ENCODE data around the gene YIPF6. TPM values are rescaled to one million over a fixed set of nuclear protein-coding genes. Genes with fewer than 3 reads are reported as not detected.
"Not testable (repeated sequence)": the region's sequence is repeated elsewhere in the genome, so short reads cannot be mapped to it uniquely, and the experiment has no call there.

YIPF6 gene
- total RNA-seq, 1 experiment from 2014 or later: 27.7 TPM

GRCh38 chrX:68503836-68504636 lies 5.2 kb downstream of the YIPF6 start:
- DNase-seq (ENCODE audit: low spot score): no peak

GRCh38 chrX:68506649-68507048 lies 7.8 kb downstream of the YIPF6 start:
- DNase-seq (ENCODE audit: low spot score): no peak

- peak; percentile 25 for DNase-seq (ENCODE audit: low spot score)
Observed at GRCh38 chrX:68508799-68509198, 9.9 kb downstream of the YIPF6 start.

GRCh38 chrX:68511255-68511654 lies 12.4 kb downstream of the YIPF6 start:
- peak; percentile 78 for DNase-seq (ENCODE audit: low spot score)

GRCh38 chrX:68524680-68525079 lies 25.8 kb downstream of the YIPF6 start:
- DNase-seq (ENCODE audit: low spot score): not testable (repeated sequence)

GRCh38 chrX:68532831-68533533 lies 34.1 kb downstream of the YIPF6 start:
- no peak for DNase-seq (ENCODE audit: low spot score)

- no peak for DNase-seq (ENCODE audit: low spot score)
Observed at GRCh38 chrX:68533656-68534055, 34.8 kb downstream of the YIPF6 start.

- DNase-seq (ENCODE audit: low spot score): no peak
Observed at GRCh38 chrX:68534691-68535090, 35.8 kb downstream of the YIPF6 start.

- no peak for DNase-seq (ENCODE audit: low spot score)
Observed at GRCh38 chrX:68536429-68536828, 37.6 kb downstream of the YIPF6 start.

- no peak for DNase-seq (ENCODE audit: low spot score)
Observed at GRCh38 chrX:68536884-68537283, 38.0 kb downstream of the YIPF6 start.

GRCh38 chrX:68550193-68550592 lies 51.3 kb downstream of the YIPF6 start:
- DNase-seq (ENCODE audit: low spot score): no peak

GRCh38 chrX:68556036-68556435 lies 57.2 kb downstream of the YIPF6 start:
- DNase-seq (ENCODE audit: low spot score): peak; percentile 36

- not testable (repeated sequence) for DNase-seq (ENCODE audit: low spot score)
Observed at GRCh38 chrX:68557126-68557525, 58.3 kb downstream of the YIPF6 start.

GRCh38 chrX:68559905-68560304 lies 61.1 kb downstream of the YIPF6 start:
- not testable (repeated sequence) for DNase-seq (ENCODE audit: low spot score)

GRCh38 chrX:68568136-68568535 lies 69.3 kb downstream of the YIPF6 start:
- DNase-seq (ENCODE audit: low spot score): no peak

- DNase-seq (ENCODE audit: low spot score): no peak
Observed at GRCh38 chrX:68570598-68570997, 71.7 kb downstream of the YIPF6 start.

- DNase-seq (ENCODE audit: low spot score): no peak
Observed at GRCh38 chrX:68571292-68571609, 72.4 kb downstream of the YIPF6 start.

GRCh38 chrX:68571610-68572311 lies 72.9 kb downstream of the YIPF6 start:
- DNase-seq (ENCODE audit: low spot score): peak; percentile 46

GRCh38 chrX:68574240-68574639 lies 75.4 kb downstream of the YIPF6 start:
- no peak for DNase-seq (ENCODE audit: low spot score)

GRCh38 chrX:68579810-68580209 lies 81.0 kb downstream of the YIPF6 start:
- DNase-seq (ENCODE audit: low spot score): no peak

GRCh38 chrX:68584221-68584620 lies 85.4 kb downstream of the YIPF6 start:
- DNase-seq (ENCODE audit: low spot score): no peak

Measured in HT-29 (cell line).